GM11168 (cell line): Measurements from ENCODE around the gene MRPL33.

Experiments
- in situ Hi-C: fragments of 300-500 bp; cut with MboI; formaldehyde crosslinking; loops from one replicate; pipeline ENCODE4 v1.12.0; 2022; ENCODE audit warnings: low sequenced_read_pairs; ENCODE audit not compliant: unreplicated experiment

Gene MRPL33

GRCh38 chr2:27771548-27772335 is at the start of gene MRPL33:
TSS of gene MRPL33 (plus strand) at chr2:27771719. CDS start at chr2:27771778, 59 bp downstream.
- in situ Hi-C loops = loop anchor here (25.0 kb wide), 1 partner anchor 641 kb away; no protein-coding TSS in a partner anchor

- in situ Hi-C loops = no loop called here
Measured at GRCh38 chr2:27721884-27722485, 49.5 kb upstream of the MRPL33 start.

GRCh38 chr2:27723372-27724144 is 48.0 kb upstream of the MRPL33 start:
- in situ Hi-C loops = no loop called here

- in situ Hi-C loops = no loop called here
Measured at GRCh38 chr2:27724191-27724590, 47.3 kb upstream of the MRPL33 start.

GRCh38 chr2:27724905-27725701 is 46.4 kb upstream of the MRPL33 start:
- in situ Hi-C loops = no loop called here

GRCh38 chr2:27727257-27727656 is 44.3 kb upstream of the MRPL33 start:
- in situ Hi-C loops = no loop called here

GRCh38 chr2:27728081-27728858 is 43.2 kb upstream of the MRPL33 start:
- in situ Hi-C loops = no loop called here

GRCh38 chr2:27729198-27729597 is 42.3 kb upstream of the MRPL33 start:
- in situ Hi-C loops = no loop called here

- in situ Hi-C loops = no loop called here
Measured at GRCh38 chr2:27729614-27730013, 41.9 kb upstream of the MRPL33 start.

- in situ Hi-C loops = no loop called here
Measured at GRCh38 chr2:27730261-27730662, 41.3 kb upstream of the MRPL33 start.

GRCh38 chr2:27730980-27731691 is 40.4 kb upstream of the MRPL33 start:
- in situ Hi-C loops = no loop called here

- in situ Hi-C loops = no loop called here
Measured at GRCh38 chr2:27734305-27734704, 37.2 kb upstream of the MRPL33 start.

- in situ Hi-C loops = no loop called here
Measured at GRCh38 chr2:27735263-27735904, 36.1 kb upstream of the MRPL33 start.

- in situ Hi-C loops = no loop called here
Measured at GRCh38 chr2:27736031-27736889, 35.3 kb upstream of the MRPL33 start.

- in situ Hi-C loops = no loop called here
Measured at GRCh38 chr2:27736890-27737204, 34.7 kb upstream of the MRPL33 start.

GRCh38 chr2:27737676-27738348 is 33.7 kb upstream of the MRPL33 start:
- in situ Hi-C loops = no loop called here
